Measurements from ENCODE around the gene HOXA11. TPM values are rescaled to one million over a fixed set of nuclear protein-coding genes. Genes with fewer than 3 reads are reported as not detected.

HOXA11 gene
- total RNA-seq, 4 donors from 2014 or later, result 5.1 to 7.9 (median 6.4) TPM

DNA sequence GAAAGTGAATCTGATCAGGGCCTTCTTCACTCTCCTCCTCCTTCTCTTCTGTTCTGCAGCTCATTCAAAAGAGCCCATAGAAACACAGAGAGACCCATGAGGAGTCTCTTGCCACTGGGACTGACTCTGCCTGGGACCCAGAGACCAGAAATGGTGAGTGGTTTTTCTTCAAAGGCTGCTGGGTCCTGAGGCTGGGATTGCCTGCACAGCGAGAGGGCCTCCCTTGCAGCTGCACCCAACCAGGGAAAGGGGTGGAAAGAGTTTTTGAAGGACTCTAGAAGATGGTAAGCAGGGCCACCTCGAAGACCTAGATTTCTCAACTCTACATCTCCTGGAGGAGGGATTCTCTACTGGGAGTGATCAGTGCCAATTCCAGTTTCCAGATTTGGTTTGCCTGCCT is 30.3 kb upstream of the HOXA11 start:
- Histone ChIP-seq H3K27me3 (peaks cover 9 to 36% (median 30%) of the 10 kb centered on the region in 3 donors), H3K27ac (no peak overlapping the region), H3K4me1 (peaks cover 4 to 5% of the 10 kb centered on the region in 2 donors), H3K9me3 (no peaks in the 10 kb centered on the region), H3K36me3 (no peaks in the 10 kb centered on the region), H3K4me3 (no peak overlapping the region)
- no peak for DNase-seq
- intact Hi-C loops (cut with DNase I; ENCODE audit: low total_unique reads), result no loop called here
- in situ Hi-C loops (cut with MboI; ENCODE audit: low sequenced_read_pairs in 4 of 4), result loop anchor here in 3 of 4 donors (25.0 kb wide), 3 partner anchors 347 to 697 kb away; no protein-coding TSS in a partner anchor
- TF ChIP-seq POLR2A (IDR thresholded peaks at IDR 0.05) (no peak), CTCF (IDR thresholded peaks at IDR 0.05 in 4 of 5, conservative IDR thresholded peaks at IDR 0.05 in 1 of 5) (no peak)
- ATAC-seq, result no peak

- in situ Hi-C loops (cut with MboI; ENCODE audit: low sequenced_read_pairs in 4 of 4), result loop anchor here in 3 of 4 donors (25.0 kb wide), 3 partner anchors 348 to 698 kb away; no protein-coding TSS in a partner anchor
- DNase-seq (no peak), ATAC-seq (no peak)
- Histone ChIP-seq H3K27me3 (peaks cover 9 to 35% (median 26%) of the 10 kb centered on the region in 3 donors), H3K9me3 (no peaks in the 10 kb centered on the region), H3K4me1 (peaks cover 4 to 5% of the 10 kb centered on the region in 2 donors), H3K36me3 (no peaks in the 10 kb centered on the region), H3K27ac (no peak overlapping the region), H3K4me3 (no peak overlapping the region)
- intact Hi-C loops (cut with DNase I; ENCODE audit: low total_unique reads), result no loop called here
- no peak for TF ChIP-seq POLR2A (IDR thresholded peaks at IDR 0.05)
- no peak for TF ChIP-seq CTCF (IDR thresholded peaks at IDR 0.05 in 4 of 5, conservative IDR thresholded peaks at IDR 0.05 in 1 of 5)
These were observed 29.4 kb upstream of the HOXA11 start for GRCh38 chr7:27214239-27214950.

DNA sequence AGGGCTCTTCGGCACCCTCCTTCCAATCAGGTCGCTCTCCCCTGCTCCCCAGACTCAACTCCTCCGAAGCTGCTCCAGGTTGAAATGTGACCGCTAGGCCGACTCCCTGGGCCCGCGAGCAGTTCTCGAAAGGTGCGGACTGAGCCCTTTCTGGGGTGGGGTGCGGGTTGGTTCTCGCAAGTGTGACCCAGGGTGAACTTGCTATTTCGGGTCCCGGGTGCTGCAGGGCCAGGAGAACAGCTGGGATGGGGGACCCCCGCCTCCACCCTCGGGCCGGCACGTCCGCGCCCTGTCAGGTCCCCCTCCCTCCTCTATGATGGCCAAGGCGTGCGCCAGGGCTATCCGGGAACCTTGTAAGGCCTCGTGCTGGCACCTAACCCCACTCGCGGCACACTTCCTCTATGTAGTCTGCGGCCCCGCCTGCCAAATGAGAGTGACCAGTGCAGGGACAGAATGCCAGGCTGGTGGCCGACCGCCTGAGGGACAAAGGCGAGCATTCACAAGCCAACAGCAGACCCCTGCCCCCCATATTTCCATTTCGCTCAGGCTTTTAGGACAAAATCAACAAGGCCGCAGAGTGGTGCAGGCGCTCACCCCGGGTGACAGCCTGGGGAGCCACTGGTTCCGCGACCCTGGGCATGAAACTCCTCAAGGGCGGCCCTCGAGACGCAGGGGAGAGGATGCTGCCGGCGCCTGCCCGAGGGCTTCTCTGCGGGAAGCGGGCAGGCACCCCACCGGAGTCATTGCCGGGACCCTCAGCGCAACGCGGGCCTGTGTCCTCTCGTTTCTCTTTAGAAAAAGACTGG is 28.6 kb upstream of the HOXA11 start:
- H3K27ac ChIP-seq, result no peak overlapping the region
- TF ChIP-seq CTCF (IDR thresholded peaks at IDR 0.05 in 4 of 5, conservative IDR thresholded peaks at IDR 0.05 in 1 of 5) (no peak), POLR2A (IDR thresholded peaks at IDR 0.05) (no peak)
- no peak for DNase-seq
- peaks cover 9 to 31% (median 30%) of the 10 kb centered on the region in 3 donors for H3K27me3 ChIP-seq
- no peak overlapping the region for H3K4me3 ChIP-seq
- in situ Hi-C loops (cut with MboI; ENCODE audit: low sequenced_read_pairs in 4 of 4), result loop anchor here in 3 of 4 donors (25.0 kb wide), 3 partner anchors 349 to 699 kb away; no protein-coding TSS in a partner anchor
- H3K9me3 ChIP-seq, result no peaks in the 10 kb centered on the region
- H3K4me1 ChIP-seq, result peaks cover 4 to 5% of the 10 kb centered on the region in 2 donors
- ATAC-seq, result no peak
- intact Hi-C loops (cut with DNase I; ENCODE audit: low total_unique reads), result no loop called here
- no peaks in the 10 kb centered on the region for H3K36me3 ChIP-seq

GRCh38 chr7:27212497-27213432 is 27.7 kb upstream of the HOXA11 start:
- no peaks in the 10 kb centered on the region for H3K36me3 ChIP-seq
- DNase-seq, result no peak
- in situ Hi-C loops (cut with MboI; ENCODE audit: low sequenced_read_pairs in 4 of 4), result loop anchor here in 3 of 4 donors (25.0 kb wide), 3 partner anchors 350 to 700 kb away; no protein-coding TSS in a partner anchor
- TF ChIP-seq CTCF (IDR thresholded peaks at IDR 0.05 in 4 of 5, conservative IDR thresholded peaks at IDR 0.05 in 1 of 5) (no peak), POLR2A (IDR thresholded peaks at IDR 0.05) (no peak)
- intact Hi-C loops (cut with DNase I; ENCODE audit: low total_unique reads), result no loop called here
- ATAC-seq, result no peak
- peaks cover 4 to 5% of the 10 kb centered on the region in 2 donors for H3K4me1 ChIP-seq
- no peak overlapping the region for H3K4me3 ChIP-seq
- no peak overlapping the region for H3K27ac ChIP-seq
- no peaks in the 10 kb centered on the region for H3K9me3 ChIP-seq
- H3K27me3 ChIP-seq, result peaks cover 9 to 31% (median 27%) of the 10 kb centered on the region in 3 donors

All from gastrocnemius medialis (tissue), 4 donors.